ENCODE data around the gene CHST11.

DNA sequence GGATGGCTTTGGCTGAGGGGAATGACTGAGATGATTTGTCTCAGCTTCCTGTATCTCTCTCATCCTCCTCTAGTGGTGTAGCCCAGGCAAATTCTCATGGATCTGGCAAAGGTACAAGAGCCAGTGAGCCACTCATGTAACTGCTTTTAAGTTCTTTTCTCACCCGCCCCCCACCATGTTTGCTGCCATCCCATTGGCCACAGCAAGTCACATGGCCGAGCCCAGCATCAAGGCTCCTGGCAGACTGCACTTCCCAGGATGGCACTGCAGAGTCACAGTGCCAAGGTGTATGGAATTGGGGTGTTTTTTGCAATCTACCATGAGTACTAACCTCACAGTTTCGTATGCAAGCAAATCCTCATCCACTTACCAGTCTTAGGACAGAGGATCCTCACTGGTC lies 50.9 kb downstream of the CHST11 start:
- TF ChIP-seq ZNF274 (IDR thresholded peaks at IDR 0.05; ENCODE audit: low read depth, low read length) = no peak
- TF ChIP-seq YY1 (IDR thresholded peaks at IDR 0.05; ENCODE audit: insufficient read depth, insufficient read length) = no peak
- no peak for TF ChIP-seq SUZ12 (IDR thresholded peaks at IDR 0.05; ENCODE audit: extremely low read depth, insufficient read depth, insufficient read length)

Measured in NT2/D1 (cell line).